ENCODE measurements around the gene LRRC27. TPM values are rescaled to one million over a fixed set of nuclear protein-coding genes. Genes with fewer than 3 reads are reported as not detected.
"Not testable (repeated sequence)": the region's sequence is repeated elsewhere in the genome, so short reads cannot be mapped to it uniquely, and the experiment has no call there.

LRRC27 gene
- total RNA-seq, 1 experiment from 2014 or later, result 4.1 TPM

- BruUV-seq (replicated peaks); RAD21 ChIA-PET (ENCODE audit: low non-redundant PET in 1 of 2, low total read pairs in 2 of 2, uncharacterized antibody in 2 of 2, unreplicated experiment in 2 of 2); H3K9me2 ChIP-seq (ENCODE audit: insufficient read depth); H3K4me3 ChIP-seq (replicated peaks in 1 of 2; ENCODE audit: low read depth in 1 of 2, low read length in 2 of 2); H3K4me1 ChIP-seq (ENCODE audit: control insufficient read depth in 1 of 2, insufficient read depth in 2 of 2, low read length in 2 of 2); H3K27ac ChIP-seq (ENCODE audit: low read depth, low read length); DNase-seq (ENCODE audit: low read depth, low spot score); H3K9me3 ChIP-seq (ENCODE audit: control insufficient read depth in 1 of 2, insufficient read depth in 1 of 2, low read depth in 1 of 2, low read length in 2 of 2); H3K27me3 ChIP-seq (ENCODE audit: insufficient read depth, low read length); POLR2A ChIA-PET; H3K79me2 ChIP-seq (ENCODE audit: insufficient read depth, low read length); H3K4me2 ChIP-seq (ENCODE audit: low read length); CTCF ChIA-PET; H2AFZ ChIP-seq (ENCODE audit: low read depth, low read length, poor library complexity, severe bottlenecking); H3K36me3 ChIP-seq (ENCODE audit: control insufficient read depth in 1 of 2, insufficient read depth in 2 of 2, low read length in 2 of 2); H4K20me1 ChIP-seq (ENCODE audit: insufficient read depth); H3K9ac ChIP-seq (ENCODE audit: low read length): not testable (repeated sequence)
- intact Hi-C loops (cut with micrococcal nuclease), result loop anchor here (1.0 kb wide), 1 partner anchor 129 kb away; no protein-coding TSS in a partner anchor
- peak; percentile 65 for TF ChIP-seq RAD21 (IDR thresholded peaks at IDR 0.05; ENCODE audit: low read depth)
- TF ChIP-seq, protein P1, sequence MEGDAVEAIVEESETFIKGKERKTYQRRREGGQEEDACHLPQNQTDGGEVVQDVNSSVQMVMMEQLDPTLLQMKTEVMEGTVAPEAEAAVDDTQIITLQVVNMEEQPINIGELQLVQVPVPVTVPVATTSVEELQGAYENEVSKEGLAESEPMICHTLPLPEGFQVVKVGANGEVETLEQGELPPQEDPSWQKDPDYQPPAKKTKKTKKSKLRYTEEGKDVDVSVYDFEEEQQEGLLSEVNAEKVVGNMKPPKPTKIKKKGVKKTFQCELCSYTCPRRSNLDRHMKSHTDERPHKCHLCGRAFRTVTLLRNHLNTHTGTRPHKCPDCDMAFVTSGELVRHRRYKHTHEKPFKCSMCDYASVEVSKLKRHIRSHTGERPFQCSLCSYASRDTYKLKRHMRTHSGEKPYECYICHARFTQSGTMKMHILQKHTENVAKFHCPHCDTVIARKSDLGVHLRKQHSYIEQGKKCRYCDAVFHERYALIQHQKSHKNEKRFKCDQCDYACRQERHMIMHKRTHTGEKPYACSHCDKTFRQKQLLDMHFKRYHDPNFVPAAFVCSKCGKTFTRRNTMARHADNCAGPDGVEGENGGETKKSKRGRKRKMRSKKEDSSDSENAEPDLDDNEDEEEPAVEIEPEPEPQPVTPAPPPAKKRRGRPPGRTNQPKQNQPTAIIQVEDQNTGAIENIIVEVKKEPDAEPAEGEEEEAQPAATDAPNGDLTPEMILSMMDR (IDR thresholded peaks at IDR 0.05 in 2 of 3, conservative IDR thresholded peaks at IDR 0.05 in 1 of 3; ENCODE audit: borderline replicate concordance in 1 of 3, insufficient read depth in 1 of 3, low read depth in 2 of 3, low read length in 2 of 3), result peak; percentile 35 to 61 (median 47); a peak in 4 of 6 replicates
- peak; percentile 90 for ATAC-seq
Measured at GRCh38 chr10:132352462-132353308, 20.7 kb downstream of the LRRC27 start.

GRCh38 chr10:132353456-132354355 is 21.7 kb downstream of the LRRC27 start:
- Histone ChIP-seq H4K20me1 (ENCODE audit: insufficient read depth) (no peaks in the 10 kb centered on the region), H3K79me2 (ENCODE audit: insufficient read depth, low read length) (no peaks in the 10 kb centered on the region), H3K36me3 (ENCODE audit: control insufficient read depth in 1 of 2, insufficient read depth in 2 of 2, low read length in 2 of 2) (no peaks in the 10 kb centered on the region), H3K9ac (ENCODE audit: low read length) (no peak overlapping the region), H3K4me2 (ENCODE audit: low read length) (no peak overlapping the region), H3K9me3 (ENCODE audit: control insufficient read depth in 1 of 2, insufficient read depth in 1 of 2, low read depth in 1 of 2, low read length in 2 of 2) (no peaks in the 10 kb centered on the region), H2AFZ (ENCODE audit: low read depth, low read length, poor library complexity, severe bottlenecking) (no peak overlapping the region), H3K4me1 (ENCODE audit: control insufficient read depth in 1 of 2, insufficient read depth in 2 of 2, low read length in 2 of 2) (no peaks in the 10 kb centered on the region), H3K4me3 (replicated peaks in 1 of 2; ENCODE audit: low read depth in 1 of 2, low read length in 2 of 2) (no peak overlapping the region), H3K9me2 (ENCODE audit: insufficient read depth) (no peaks in the 10 kb centered on the region), H3K27ac (ENCODE audit: low read depth, low read length) (no peak overlapping the region), H3K27me3 (ENCODE audit: insufficient read depth, low read length) (no peaks in the 10 kb centered on the region)
- ChIA-PET RAD21 (ENCODE audit: low non-redundant PET in 1 of 2, low total read pairs in 2 of 2, uncharacterized antibody in 2 of 2, unreplicated experiment in 2 of 2) (no interaction called here), CTCF (interaction anchor here (0.9 kb wide), 1 partner anchor 38 kb away, joined by 3 read pairs; no protein-coding TSS in a partner anchor), POLR2A (no interaction called here)
- BruUV-seq (replicated peaks), result no TSS peak
- DNase-seq (ENCODE audit: low read depth, low spot score), result no peak
- no peak for ATAC-seq
- intact Hi-C loops (cut with micrococcal nuclease), result no loop called here
- no peak for TF ChIP-seq CBX3 (IDR thresholded peaks at IDR 0.05; ENCODE audit: low read depth)
- TF ChIP-seq POLR2AphosphoS5 (IDR thresholded peaks at IDR 0.05; ENCODE audit: low read depth, low read length), result no peak
- no peak for TF ChIP-seq POLR2A (IDR thresholded peaks at IDR 0.05; ENCODE audit: borderline replicate concordance, extremely low read depth, insufficient read depth, insufficient read length)
- TF ChIP-seq YY1 (IDR thresholded peaks at IDR 0.05; ENCODE audit: extremely low read depth, insufficient replicate concordance, low read depth, low read length), result no peak
- TF ChIP-seq JUND (IDR thresholded peaks at IDR 0.05), result no peak
- TF ChIP-seq, protein P2, sequence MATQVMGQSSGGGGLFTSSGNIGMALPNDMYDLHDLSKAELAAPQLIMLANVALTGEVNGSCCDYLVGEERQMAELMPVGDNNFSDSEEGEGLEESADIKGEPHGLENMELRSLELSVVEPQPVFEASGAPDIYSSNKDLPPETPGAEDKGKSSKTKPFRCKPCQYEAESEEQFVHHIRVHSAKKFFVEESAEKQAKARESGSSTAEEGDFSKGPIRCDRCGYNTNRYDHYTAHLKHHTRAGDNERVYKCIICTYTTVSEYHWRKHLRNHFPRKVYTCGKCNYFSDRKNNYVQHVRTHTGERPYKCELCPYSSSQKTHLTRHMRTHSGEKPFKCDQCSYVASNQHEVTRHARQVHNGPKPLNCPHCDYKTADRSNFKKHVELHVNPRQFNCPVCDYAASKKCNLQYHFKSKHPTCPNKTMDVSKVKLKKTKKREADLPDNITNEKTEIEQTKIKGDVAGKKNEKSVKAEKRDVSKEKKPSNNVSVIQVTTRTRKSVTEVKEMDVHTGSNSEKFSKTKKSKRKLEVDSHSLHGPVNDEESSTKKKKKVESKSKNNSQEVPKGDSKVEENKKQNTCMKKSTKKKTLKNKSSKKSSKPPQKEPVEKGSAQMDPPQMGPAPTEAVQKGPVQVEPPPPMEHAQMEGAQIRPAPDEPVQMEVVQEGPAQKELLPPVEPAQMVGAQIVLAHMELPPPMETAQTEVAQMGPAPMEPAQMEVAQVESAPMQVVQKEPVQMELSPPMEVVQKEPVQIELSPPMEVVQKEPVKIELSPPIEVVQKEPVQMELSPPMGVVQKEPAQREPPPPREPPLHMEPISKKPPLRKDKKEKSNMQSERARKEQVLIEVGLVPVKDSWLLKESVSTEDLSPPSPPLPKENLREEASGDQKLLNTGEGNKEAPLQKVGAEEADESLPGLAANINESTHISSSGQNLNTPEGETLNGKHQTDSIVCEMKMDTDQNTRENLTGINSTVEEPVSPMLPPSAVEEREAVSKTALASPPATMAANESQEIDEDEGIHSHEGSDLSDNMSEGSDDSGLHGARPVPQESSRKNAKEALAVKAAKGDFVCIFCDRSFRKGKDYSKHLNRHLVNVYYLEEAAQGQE (IDR thresholded peaks at IDR 0.05; ENCODE audit: low read depth), result no peak
